GM12873 (cell line): ENCODE results near the gene TRIM65.

Experiments used
- CTCF ChIP-seq: IDR thresholded peaks from 2 replicates; pipeline ENCODE4 v1.5.1; 2012; ENCODE audit warnings: low read depth, mild to moderate bottlenecking, moderate library complexity, low read length, control low read depth; ENCODE audit not compliant: insufficient read depth; ENCODE audit errors: missing control alignments

Gene TRIM65

GRCh38 chr17:75842963-75843576 lies 53.7 kb downstream of the TRIM65 start:
- peak; percentile 22 for TF ChIP-seq CTCF

- no peak for TF ChIP-seq CTCF
These were observed 54.3 kb downstream of the TRIM65 start for GRCh38 chr17:75842411-75842810.

- TF ChIP-seq CTCF = no peak
These were observed 56.0 kb downstream of the TRIM65 start for GRCh38 chr17:75840799-75841164.

GRCh38 chr17:75839942-75840798 lies 56.6 kb downstream of the TRIM65 start:
- TF ChIP-seq CTCF = no peak
